ENCODE results near the gene ZNHIT1. TPM values are rescaled to one million over a fixed set of nuclear protein-coding genes. Genes with fewer than 3 reads are reported as not detected.

The ZNHIT1 gene
- polyA plus RNA-seq, 1 donor (not counting 4 experiments of a cell fraction or from before 2014, with no cell fraction given) = 46.4 TPM

DNA sequence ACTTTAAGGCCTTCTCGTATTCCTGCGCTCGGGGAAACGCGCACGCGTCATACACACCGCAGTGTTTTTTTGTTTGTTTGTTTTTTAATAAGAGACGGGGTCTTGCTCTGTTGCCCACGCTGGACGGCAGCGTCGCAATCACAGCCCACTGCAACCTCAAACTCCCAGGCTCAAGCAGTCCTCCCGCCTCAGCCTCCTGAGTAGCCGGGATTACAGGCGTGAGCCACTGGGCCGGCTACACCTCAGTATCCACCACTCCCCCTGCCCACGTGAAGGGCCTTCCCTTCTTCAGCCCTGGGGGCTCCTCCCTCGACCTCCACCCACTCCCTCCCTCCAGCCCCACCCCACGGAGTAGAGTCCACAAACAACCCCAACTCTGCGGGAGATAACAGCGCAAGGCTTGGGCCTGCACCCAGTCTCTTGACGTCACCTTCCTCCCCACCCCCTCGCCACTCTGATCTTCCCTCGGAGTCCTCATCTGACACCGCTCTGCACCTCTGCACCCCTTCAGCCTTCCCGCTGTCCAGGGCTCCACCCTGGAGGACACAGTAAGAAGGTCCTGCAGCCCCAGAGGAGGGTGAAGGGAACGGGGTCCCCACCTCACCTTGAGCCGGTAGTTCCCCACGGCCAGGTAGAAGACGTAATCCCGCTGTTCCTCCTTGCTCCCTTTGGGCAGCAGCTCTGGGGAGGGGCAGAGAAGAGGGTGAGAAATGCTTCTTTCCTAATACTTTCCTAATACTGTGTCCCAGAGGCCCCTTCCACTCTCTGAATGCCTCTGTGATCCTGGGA lies 22.5 kb downstream of the ZNHIT1 start:
- no peak for TF ChIP-seq EZH2 (IDR thresholded peaks at IDR 0.05; ENCODE audit: low read length)
- TF ChIP-seq, protein P1, sequence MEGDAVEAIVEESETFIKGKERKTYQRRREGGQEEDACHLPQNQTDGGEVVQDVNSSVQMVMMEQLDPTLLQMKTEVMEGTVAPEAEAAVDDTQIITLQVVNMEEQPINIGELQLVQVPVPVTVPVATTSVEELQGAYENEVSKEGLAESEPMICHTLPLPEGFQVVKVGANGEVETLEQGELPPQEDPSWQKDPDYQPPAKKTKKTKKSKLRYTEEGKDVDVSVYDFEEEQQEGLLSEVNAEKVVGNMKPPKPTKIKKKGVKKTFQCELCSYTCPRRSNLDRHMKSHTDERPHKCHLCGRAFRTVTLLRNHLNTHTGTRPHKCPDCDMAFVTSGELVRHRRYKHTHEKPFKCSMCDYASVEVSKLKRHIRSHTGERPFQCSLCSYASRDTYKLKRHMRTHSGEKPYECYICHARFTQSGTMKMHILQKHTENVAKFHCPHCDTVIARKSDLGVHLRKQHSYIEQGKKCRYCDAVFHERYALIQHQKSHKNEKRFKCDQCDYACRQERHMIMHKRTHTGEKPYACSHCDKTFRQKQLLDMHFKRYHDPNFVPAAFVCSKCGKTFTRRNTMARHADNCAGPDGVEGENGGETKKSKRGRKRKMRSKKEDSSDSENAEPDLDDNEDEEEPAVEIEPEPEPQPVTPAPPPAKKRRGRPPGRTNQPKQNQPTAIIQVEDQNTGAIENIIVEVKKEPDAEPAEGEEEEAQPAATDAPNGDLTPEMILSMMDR (optimal IDR thresholded peaks at IDR 0.05 in 1 of 3, IDR thresholded peaks at IDR 0.05 in 1 of 3, conservative IDR thresholded peaks at IDR 0.05 in 1 of 3; ENCODE audit: extremely low read depth in 1 of 3, insufficient read depth in 2 of 3, low read length in 3 of 3) = no peak
- no peak overlapping the region for H3K9ac ChIP-seq (ENCODE audit: control insufficient read depth, extremely low read depth, insufficient read depth, low read length)
- peaks cover 16 to 24% of the 10 kb centered on the region in 2 experiments for H3K36me3 ChIP-seq (ENCODE audit: control insufficient read depth in 2 of 2, extremely low read depth in 1 of 2, insufficient read depth in 2 of 2, low read length in 2 of 2)
- H3K4me2 ChIP-seq (ENCODE audit: control insufficient read depth, extremely low read depth, insufficient read depth, low read depth, low read length) = no peak overlapping the region
- H3K4me1 ChIP-seq (ENCODE audit: control insufficient read depth, extremely low read depth, insufficient read depth, low read length) = peaks cover 23% of the 10 kb centered on the region
- peaks cover 33% of the 10 kb centered on the region for H3K79me2 ChIP-seq (ENCODE audit: control insufficient read depth, insufficient read depth, low read length)
- dilution Hi-C loops (cut with MboI; ENCODE audit: extremely low pct_ligation_motif_present, low sequenced_read_pairs) = no loop called here
- DNase-seq (ENCODE audit: low read depth, low spot score) (no peak), FAIRE-seq (no peak)
- H3K4me3 ChIP-seq (ENCODE audit: control insufficient read depth in 2 of 3, extremely low read depth in 1 of 3, insufficient read depth in 2 of 3, low read depth in 1 of 3, low read length in 3 of 3) = no peak overlapping the region
- no peak overlapping the region for H3K27ac ChIP-seq (ENCODE audit: control insufficient read depth, insufficient read depth, low read length)
- H2AFZ ChIP-seq (ENCODE audit: control insufficient read depth, low read length) = no peak overlapping the region
- H3K27me3 ChIP-seq (ENCODE audit: control insufficient read depth, extremely low read depth, insufficient read depth, low read length) = no peaks in the 10 kb centered on the region
- H4K20me1 ChIP-seq (ENCODE audit: control insufficient read depth, extremely low read depth, insufficient read depth, low read length) = no peaks in the 10 kb centered on the region
- H3K9me3 ChIP-seq (ENCODE audit: control insufficient read depth, low read depth, low read length) = no peaks in the 10 kb centered on the region
- no peaks in the 10 kb centered on the region for H3K9me1 ChIP-seq (ENCODE audit: control insufficient read depth, extremely low read depth, insufficient read depth, low read length)

DNA sequence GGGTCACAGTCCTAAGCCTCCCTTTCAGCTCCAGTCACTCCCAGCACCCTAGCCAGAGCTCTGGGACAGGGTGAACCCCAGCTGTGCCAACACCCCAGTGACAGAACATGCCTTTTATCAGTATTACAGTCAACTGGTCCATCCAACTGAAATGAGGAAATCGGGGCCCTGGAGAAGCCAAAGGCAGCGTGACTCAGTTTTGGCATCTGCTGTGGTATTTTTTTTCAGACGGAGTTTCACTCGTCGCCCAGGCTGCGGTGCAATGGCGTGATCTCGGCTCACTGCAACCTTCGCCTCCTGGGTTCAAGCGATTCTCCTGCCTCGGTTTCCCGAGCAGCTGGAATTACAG lies 23.0 kb downstream of the ZNHIT1 start:
- no peak for TF ChIP-seq EZH2 (IDR thresholded peaks at IDR 0.05; ENCODE audit: low read length)
- TF ChIP-seq, protein P1 (optimal IDR thresholded peaks at IDR 0.05 in 1 of 3, IDR thresholded peaks at IDR 0.05 in 1 of 3, conservative IDR thresholded peaks at IDR 0.05 in 1 of 3; ENCODE audit: extremely low read depth in 1 of 3, insufficient read depth in 2 of 3, low read length in 3 of 3) = no peak
- H3K9me3 ChIP-seq (ENCODE audit: control insufficient read depth, low read depth, low read length) = no peaks in the 10 kb centered on the region
- DNase-seq (ENCODE audit: low read depth, low spot score) = no peak
- H4K20me1 ChIP-seq (ENCODE audit: control insufficient read depth, extremely low read depth, insufficient read depth, low read length) = no peaks in the 10 kb centered on the region
- no peaks in the 10 kb centered on the region for H3K27me3 ChIP-seq (ENCODE audit: control insufficient read depth, extremely low read depth, insufficient read depth, low read length)
- H3K79me2 ChIP-seq (ENCODE audit: control insufficient read depth, insufficient read depth, low read length) = peaks cover 38% of the 10 kb centered on the region
- H3K27ac ChIP-seq (ENCODE audit: control insufficient read depth, insufficient read depth, low read length) = no peak overlapping the region
- peaks cover 24% of the 10 kb centered on the region for H3K4me1 ChIP-seq (ENCODE audit: control insufficient read depth, extremely low read depth, insufficient read depth, low read length)
- no peaks in the 10 kb centered on the region for H3K9me1 ChIP-seq (ENCODE audit: control insufficient read depth, extremely low read depth, insufficient read depth, low read length)
- H3K9ac ChIP-seq (ENCODE audit: control insufficient read depth, extremely low read depth, insufficient read depth, low read length) = no peak overlapping the region
- FAIRE-seq = no peak
- no peak overlapping the region for H3K4me3 ChIP-seq (ENCODE audit: control insufficient read depth in 2 of 3, extremely low read depth in 1 of 3, insufficient read depth in 2 of 3, low read depth in 1 of 3, low read length in 3 of 3)
- H3K36me3 ChIP-seq (ENCODE audit: control insufficient read depth in 2 of 2, extremely low read depth in 1 of 2, insufficient read depth in 2 of 2, low read length in 2 of 2) = peaks cover 20 to 25% of the 10 kb centered on the region in 2 experiments
- H2AFZ ChIP-seq (ENCODE audit: control insufficient read depth, low read length) = no peak overlapping the region
- H3K4me2 ChIP-seq (ENCODE audit: control insufficient read depth, extremely low read depth, insufficient read depth, low read depth, low read length) = no peak overlapping the region
- dilution Hi-C loops (cut with MboI; ENCODE audit: extremely low pct_ligation_motif_present, low sequenced_read_pairs) = no loop called here
